NCI-H2081 treated with DMSO at 0.1 percent for 48 hours (cell line): ENCODE results near the gene PPP1CC.

Source experiments
- DNase-seq: peaks from one replicate; lab custom pipeline; 2025; lab: John Stamatoyannopoulos, UW

Gene PPP1CC

GRCh38 chr12:110687396-110688169, 55.1 kb downstream of the PPP1CC start:
- no peak for DNase-seq

GRCh38 chr12:110686294-110686903, 56.3 kb downstream of the PPP1CC start:
- no peak for DNase-seq

- no peak for DNase-seq
Measured at GRCh38 chr12:110684312-110684836, 58.3 kb downstream of the PPP1CC start.

- no peak for DNase-seq
Measured at GRCh38 chr12:110683888-110684287, 58.8 kb downstream of the PPP1CC start.

GRCh38 chr12:110680032-110680431, 62.7 kb downstream of the PPP1CC start:
- DNase-seq, result no peak

GRCh38 chr12:110679201-110679600, 63.5 kb downstream of the PPP1CC start:
- DNase-seq, result no peak

- DNase-seq, result no peak
Measured at GRCh38 chr12:110677982-110678381, 64.7 kb downstream of the PPP1CC start.

- DNase-seq, result no peak
Measured at GRCh38 chr12:110677206-110677911, 65.3 kb downstream of the PPP1CC start.

GRCh38 chr12:110676171-110676570, 66.5 kb downstream of the PPP1CC start:
- no peak for DNase-seq

GRCh38 chr12:110670161-110670701, 72.5 kb downstream of the PPP1CC start:
- no peak for DNase-seq
